RWPE2 (cell line): ENCODE measurements around the gene ZNF17.

Experiments
- ATAC-seq: fragments of 200-7000 bp; cut with Tn5 transposase; 3 replicates; pipeline ENCODE4 v1.9.1; 2021; ENCODE audit warnings: low read depth
- DNase-seq: peaks from one replicate; pipeline ENCODE4 v3.0.0-alpha.2; 2020; ENCODE audit warnings: low spot score
- H3K27ac ChIP-seq: fragments of 450-650 bp; 2 replicates; pipeline ENCODE4 v1.5.1; 2017; ENCODE audit warnings: mild to moderate bottlenecking; ENCODE audit not compliant: poor library complexity, severe bottlenecking
- H3K27me3 ChIP-seq: fragments of 250-450 bp; sonication (Bioruptor Pico); 2 replicates; pipeline ENCODE4 v1.5.1; 2021; ENCODE audit warnings: mild to moderate bottlenecking, moderate library complexity; ENCODE audit not compliant: insufficient read depth, poor library complexity, severe bottlenecking
- H3K36me3 ChIP-seq: fragments of 250-450 bp; sonication (Bioruptor Pico); 2 replicates; pipeline ENCODE4 v1.5.1; 2020; ENCODE audit warnings: low read depth, mild to moderate bottlenecking, moderate library complexity
- H3K4me1 ChIP-seq: fragments of 250-450 bp; sonication (Bioruptor Pico); 2 replicates; pipeline ENCODE4 v1.5.1; 2021; ENCODE audit warnings: mild to moderate bottlenecking, moderate library complexity; ENCODE audit not compliant: insufficient read depth, poor library complexity, severe bottlenecking
- H3K4me3 ChIP-seq: fragments of 250-450 bp; sonication (Bioruptor Pico); 2 replicates; pipeline ENCODE4 v1.5.1; 2021; ENCODE audit warnings: mild to moderate bottlenecking, moderate library complexity; ENCODE audit not compliant: severe bottlenecking
- H3K9me3 ChIP-seq: fragments of 250-450 bp; sonication (Bioruptor Pico); 2 replicates; pipeline ENCODE4 v1.5.1; 2021; ENCODE audit warnings: mild to moderate bottlenecking, moderate library complexity; ENCODE audit not compliant: severe bottlenecking
- CTCF ChIP-seq: fragments of 450-650 bp; IDR thresholded peaks from one replicate; pipeline ENCODE4 v1.5.1; 2017; ENCODE audit warnings: mild to moderate bottlenecking, moderate library complexity; ENCODE audit not compliant: poor library complexity, severe bottlenecking

ZNF17 gene

GRCh38 chr19:57421037-57421436, 10.1 kb downstream of the ZNF17 start:
- TF ChIP-seq CTCF, result no peak
- Histone ChIP-seq H3K27ac (no peak overlapping the region), H3K4me1 (no peaks in the 10 kb centered on the region), H3K4me3 (no peak overlapping the region), H3K9me3 (peaks cover 3% of the 10 kb centered on the region), H3K27me3 (no peaks in the 10 kb centered on the region), H3K36me3 (peaks cover 30% of the 10 kb centered on the region)
- no peak for ATAC-seq
- no peak for DNase-seq

GRCh38 chr19:57434386-57435061, 23.6 kb downstream of the ZNF17 start:
- peak; percentile 2; the same call in 2 of the 3 replicates for ATAC-seq
- H3K9me3 ChIP-seq, result no peaks in the 10 kb centered on the region
- no peaks in the 10 kb centered on the region for H3K27me3 ChIP-seq
- peaks cover 18% of the 10 kb centered on the region for H3K36me3 ChIP-seq
- peak overlapping the region; percentile 28 for H3K27ac ChIP-seq
- no peak for TF ChIP-seq CTCF
- peak overlapping the region; percentile 78 for H3K4me3 ChIP-seq
- H3K4me1 ChIP-seq, result no peaks in the 10 kb centered on the region
- no peak for DNase-seq

DNA sequence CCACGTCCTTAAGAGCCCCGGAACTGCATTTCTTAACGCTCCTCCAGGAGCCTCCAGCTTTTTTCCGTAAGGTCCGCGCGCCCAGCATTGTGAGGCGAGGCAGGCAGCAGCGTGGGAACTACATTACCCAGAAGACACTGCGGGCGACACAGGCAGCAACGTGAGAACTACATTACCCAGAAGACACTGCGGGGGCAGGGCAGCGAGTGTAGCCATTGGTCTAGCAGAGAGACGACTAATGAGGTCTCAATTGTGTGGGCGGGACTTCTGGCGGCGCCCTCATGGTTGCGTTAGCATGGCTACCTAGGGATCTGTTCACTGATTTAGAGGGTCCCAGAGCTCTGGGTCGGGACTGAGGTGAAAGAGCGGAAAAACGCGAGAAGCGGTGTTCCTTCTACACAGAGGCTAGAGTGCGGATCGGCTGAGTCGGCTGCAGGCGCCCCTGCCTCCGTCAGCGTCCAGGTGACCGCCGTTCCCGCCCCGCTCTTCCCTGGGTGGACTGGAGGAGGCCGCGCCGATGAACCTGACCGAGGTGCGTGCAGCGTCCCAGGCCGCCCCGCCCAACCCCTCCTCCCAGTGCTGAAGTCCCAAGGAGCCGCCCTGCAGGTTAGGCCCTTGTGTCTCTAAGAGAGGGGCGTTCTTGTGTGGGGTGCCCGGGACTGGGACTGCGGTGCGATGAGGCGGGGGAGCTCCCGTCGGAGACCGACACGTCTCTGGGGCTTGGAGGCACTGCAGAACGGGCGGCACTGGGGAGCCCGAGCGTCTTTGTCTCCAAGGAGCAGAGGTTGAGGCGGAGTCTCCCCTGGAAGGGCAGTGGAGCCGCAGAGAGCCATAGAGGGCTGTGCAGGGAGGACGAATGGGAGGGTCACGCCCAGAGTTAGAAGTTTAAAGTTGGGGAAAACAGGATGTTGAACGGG, 24.4 kb downstream of the ZNF17 start, which contains the start of gene ZNF749:
ZNF749 (plus strand) TSS at position 264 of the 917 bp plus-strand sequence; CDS start at position 518, 254 bp downstream.
- Histone ChIP-seq H3K27ac (peak within 1 kb of the TSS; percentile 28), H3K4me3 (peak within 1 kb of the TSS; percentile 78), H3K27me3 (no peaks in the 10 kb centered on the region), H3K36me3 (peaks cover 18% of the 10 kb centered on the region), H3K4me1 (no peaks in the 10 kb centered on the region), H3K9me3 (no peaks in the 10 kb centered on the region)
- no peak for TF ChIP-seq CTCF
- DNase-seq, result peak; percentile 98
- peak; percentile 92 for ATAC-seq

- Histone ChIP-seq H3K27ac (no peak overlapping the region), H3K4me3 (peak overlapping the region; percentile 78)
- no peak for DNase-seq
These were observed 25.5 kb downstream of the ZNF17 start for GRCh38 chr19:57436417-57436816.

More at GRCh38 chr19:57436417-57436816, 25.5 kb downstream of the ZNF17 start:
- H3K4me1 ChIP-seq, result no peaks in the 10 kb centered on the region
- no peak for TF ChIP-seq CTCF
- no peaks in the 10 kb centered on the region for H3K27me3 ChIP-seq
- no peaks in the 10 kb centered on the region for H3K9me3 ChIP-seq
- peaks cover 18% of the 10 kb centered on the region for H3K36me3 ChIP-seq
- no peak for ATAC-seq
